GM19043 (cell line): ENCODE data around the gene NUTF2.

Experiments used
- ATAC-seq: cut with Tn5 transposase; IDR thresholded peaks from one replicate; pipeline ENCODE4 v1.9.1; 2021; ENCODE audit warnings: low read depth; ENCODE audit not compliant: unreplicated experiment

NUTF2 gene

DNA sequence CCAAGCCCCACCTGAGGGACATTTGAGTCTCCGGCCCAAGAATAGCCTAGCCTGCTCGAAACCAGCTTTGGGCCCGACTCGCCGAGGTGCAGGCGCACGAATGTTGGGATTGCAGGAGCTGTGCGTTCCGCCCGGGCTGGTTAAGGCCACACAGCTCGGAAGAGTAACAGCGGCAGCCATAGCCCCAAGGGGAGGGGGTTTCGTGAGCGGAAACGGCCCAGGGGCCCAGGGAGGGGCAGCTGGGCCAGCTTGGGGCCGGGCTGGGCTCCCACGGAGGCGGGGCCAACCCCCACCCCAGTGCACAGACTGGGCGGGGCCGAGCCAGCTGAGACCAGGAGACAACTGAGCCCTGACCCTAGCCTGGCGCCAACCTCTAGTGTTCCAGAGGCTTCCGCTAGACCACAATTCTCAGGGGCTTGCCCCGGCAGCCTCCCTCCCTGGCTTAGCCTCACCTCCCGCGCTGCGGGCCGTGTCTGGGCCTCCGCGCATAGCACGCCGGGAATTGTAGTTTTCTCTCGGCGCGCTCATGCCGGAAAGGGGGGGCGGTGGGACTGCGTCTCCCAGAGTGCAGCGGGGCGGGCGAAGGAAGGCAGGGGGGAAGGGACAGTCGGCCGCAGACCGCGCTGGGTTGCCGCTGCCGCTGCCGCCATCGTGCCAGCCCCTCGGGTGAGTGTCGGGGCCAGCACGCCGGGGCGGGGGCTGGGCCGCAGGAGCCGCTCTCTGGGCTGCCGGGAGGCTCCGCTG is at the start of gene NUTF2:
Gene NUTF2, plus strand, starts transcription at position 614 of the 744 bp plus-strand sequence. CDS start 18,198 bp downstream, outside the sequence.
- ATAC-seq, result peak; percentile 54

DNA sequence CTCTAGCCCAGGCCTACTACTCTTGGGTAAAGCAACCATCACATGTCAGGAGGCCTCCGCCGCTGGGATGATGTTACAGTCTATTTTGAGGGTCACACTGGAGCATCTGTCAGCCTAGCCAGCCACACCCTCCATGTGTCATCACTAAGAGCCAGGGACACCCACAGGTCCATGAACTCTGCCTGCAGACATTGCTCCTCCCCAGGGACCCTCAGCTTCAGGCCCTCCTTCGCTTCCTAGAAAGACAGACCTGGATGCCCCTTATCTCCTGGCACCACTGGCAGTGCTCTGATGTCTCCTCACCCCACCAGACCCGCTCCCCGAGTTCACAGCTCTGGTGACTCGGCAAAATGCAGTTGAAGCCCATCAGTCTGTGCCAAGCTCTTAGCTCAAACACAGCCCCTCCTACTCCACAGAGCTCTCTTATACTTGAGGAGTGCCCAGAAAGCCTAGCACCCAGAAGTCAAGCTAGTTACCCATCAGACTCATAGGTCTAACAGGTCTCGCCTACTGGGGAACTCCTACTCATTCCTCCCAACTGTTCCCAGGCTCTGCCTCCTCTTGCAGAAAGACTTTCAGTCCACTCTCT is 46.3 kb upstream of the NUTF2 start:
- no peak for ATAC-seq

DNA sequence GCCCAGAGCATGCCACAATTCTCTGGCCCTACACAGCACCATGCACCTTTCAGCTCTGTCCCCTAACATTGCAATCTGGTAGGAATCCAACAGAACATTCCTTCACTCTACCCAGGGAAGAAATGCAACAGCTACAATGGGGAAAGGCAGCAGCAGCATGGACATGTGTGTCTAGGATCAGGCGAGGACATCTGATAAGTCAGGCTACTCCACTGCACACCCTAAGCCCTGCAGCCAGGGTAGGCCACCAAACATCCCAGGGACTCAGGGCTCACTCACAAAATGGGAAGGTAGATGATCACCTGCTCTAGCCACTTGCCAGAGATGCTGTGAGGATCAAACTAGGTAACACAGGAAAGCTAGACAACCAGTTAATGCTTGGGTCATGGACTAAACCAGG is 45.5 kb upstream of the NUTF2 start:
- no peak for ATAC-seq

DNA sequence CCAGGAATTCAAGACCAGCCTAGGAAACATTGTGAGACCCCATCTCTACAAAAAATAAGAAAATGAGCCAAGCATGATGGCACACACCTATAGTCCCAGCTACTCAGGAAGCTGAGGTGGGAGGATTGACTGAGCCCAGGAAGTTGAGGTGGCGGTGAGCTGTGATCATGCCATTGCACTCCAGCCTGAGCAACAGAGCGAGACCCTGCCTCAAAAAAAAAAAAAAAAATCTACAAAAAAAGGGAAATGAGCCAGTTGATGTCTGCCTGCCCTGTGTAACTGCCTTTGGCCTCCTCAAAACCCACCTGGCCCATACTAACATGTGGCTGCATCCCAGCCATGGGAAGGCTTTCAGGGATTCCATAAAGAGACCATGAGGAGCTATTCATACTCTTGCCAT is 44.9 kb upstream of the NUTF2 start:
- no peak for ATAC-seq

DNA sequence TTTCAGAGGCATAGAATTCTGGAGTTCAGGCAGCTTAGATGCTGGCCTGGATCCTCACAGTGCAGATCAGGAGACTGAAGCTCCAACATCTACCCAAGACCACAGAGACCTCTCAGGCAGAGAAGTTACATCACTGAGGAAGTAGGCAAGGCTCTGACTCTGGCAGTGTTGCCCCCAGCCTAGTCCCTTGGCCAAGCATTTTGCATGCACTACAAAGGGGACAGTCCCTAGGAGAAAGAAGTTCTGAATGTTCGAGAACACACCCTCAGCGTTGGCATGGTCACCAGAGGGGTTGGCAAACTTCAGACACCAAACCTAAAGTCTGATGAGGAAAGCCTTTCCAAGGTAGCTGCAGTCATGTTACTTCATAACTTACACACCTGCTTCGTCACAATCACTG is 42.8 kb upstream of the NUTF2 start:
- ATAC-seq, result no peak

DNA sequence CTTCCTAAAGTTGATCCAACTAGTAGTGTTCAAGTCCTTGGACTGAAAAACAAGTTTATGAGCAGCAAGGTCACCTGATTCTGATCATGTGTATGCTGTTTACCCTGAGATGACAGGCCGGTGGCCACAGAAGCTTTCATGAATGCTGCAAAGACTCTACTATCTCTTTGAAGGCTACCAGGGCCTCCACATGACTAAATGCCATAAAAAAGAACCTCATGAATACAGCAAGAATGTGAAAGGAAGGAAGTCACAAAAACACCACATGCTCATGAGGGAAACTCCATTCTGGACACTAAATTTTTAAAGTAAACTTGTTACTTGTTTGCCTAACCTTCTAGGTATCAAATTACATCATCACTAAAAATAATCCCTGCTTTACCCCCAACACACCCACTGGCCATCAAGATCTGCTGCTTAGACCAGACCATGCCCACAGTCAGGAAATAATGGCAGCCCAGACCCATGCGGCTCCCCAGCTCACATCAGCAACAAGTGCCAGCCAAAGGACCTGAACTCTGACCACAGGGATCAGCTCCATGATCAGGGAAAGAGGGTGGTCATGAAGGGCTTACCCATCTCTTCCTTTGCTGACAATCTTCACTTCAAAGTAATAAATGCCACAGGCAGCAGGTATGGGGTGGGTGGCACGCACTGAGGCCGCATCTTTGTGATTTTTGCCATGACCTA is 41.7 kb upstream of the NUTF2 start:
- ATAC-seq, result no peak

DNA sequence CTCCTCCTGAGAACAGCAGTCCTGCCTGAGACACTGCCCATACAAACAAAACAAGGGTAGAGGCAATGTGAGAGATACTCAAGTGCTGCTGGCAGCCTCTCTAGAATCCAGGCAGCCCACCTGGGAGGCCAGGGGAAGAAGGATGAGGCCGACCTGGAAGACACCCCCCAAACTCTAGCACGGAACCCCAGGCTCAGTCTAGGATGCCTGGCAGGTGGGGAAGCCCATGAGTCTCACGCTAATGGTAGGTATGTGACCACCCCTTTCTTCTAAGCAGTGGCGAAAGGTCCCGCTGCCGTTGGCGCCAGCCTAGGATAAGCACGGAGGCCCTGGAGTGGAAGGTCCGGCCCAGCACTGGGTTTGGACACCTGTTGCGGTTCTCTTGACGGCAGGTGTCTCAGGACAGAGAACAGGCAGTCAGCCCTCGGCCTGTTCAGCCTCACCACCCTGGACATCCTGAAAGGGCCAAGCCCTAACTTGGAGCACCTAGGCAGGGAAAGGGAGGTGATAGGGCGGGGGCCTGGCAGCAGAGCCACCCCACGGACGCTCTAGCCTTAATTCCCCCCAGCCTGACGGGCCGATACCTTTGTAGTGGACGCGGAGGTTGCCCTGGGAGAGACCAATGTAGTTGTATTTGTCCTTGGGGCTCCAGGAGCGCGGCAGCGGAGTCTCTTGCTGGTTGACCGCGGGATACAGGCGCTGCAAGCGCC is 40.9 kb upstream of the NUTF2 start:
- ATAC-seq, result no peak

DNA sequence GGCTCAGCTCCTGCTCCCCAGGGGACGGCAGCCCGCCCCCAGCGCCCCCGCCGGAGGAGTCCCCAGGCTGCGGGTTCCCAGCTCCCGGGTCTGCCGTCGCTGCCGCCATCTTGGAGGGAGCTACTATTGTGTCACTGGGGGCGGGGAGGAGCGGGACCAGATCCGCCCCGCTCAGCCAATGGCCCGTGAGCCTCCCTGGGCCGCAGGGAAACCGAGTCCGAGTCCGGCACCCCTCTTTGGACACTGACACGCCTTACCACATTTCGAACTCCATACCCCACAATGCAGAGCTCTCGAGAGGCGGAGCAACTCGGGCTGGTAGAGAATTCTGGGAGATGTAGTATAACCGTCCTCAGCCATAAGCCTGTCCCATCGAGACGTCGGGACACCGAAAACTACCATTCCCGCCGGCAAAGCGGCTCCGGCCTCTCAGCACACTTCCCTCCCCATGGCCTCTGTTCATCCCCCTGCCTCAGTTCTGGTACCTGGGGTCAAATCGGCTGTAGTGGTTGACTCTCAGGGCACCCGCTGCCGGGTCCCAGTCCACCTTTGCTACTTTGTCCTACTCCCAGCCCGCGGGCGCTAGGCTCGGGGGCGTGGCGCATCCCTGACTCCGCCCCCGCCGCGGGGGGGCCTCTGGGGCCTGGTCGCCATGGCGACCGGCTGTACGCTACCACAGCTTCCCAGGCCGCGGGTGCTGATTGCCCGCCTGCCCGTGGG is 40.1 kb upstream of the NUTF2 start, which contains the start of the genes RANBP10 and TSNAXIP1:
Gene RANBP10, minus strand, starts transcription at position 133 of the 720 bp plus-strand sequence. Its CDS starts 24 bp downstream, at position 109.
Gene TSNAXIP1, plus strand, starts transcription at position 462 of the 720 bp plus-strand sequence. CDS start 261 bp downstream, outside the sequence.
- peak; percentile 94 for ATAC-seq

DNA sequence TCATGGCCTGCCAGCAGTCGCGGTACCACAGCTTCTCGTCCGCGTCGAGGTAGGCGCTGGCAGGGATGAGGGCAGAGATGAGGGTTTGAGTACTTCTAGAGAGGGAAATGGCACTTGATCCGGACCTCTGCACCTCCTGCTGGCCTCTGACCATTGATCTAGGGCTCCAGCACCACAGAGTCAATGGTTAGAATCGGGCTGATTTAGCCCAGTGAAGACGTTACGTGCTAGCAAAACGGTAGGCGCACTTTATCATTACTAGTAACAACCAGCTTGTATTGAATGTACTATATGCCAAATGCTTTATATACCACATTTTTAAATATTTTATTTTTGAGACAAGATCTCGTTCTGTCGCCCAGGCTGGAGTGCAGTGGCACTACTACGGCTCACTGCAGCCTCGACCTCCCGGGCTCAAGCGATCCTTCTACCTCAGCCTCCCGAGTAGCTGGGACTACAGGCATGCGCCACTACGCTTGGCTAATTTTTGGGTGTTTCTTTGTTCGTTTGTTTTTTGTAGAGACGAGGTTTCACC is 39.5 kb upstream of the NUTF2 start:
- ATAC-seq, result peak; percentile 2

DNA sequence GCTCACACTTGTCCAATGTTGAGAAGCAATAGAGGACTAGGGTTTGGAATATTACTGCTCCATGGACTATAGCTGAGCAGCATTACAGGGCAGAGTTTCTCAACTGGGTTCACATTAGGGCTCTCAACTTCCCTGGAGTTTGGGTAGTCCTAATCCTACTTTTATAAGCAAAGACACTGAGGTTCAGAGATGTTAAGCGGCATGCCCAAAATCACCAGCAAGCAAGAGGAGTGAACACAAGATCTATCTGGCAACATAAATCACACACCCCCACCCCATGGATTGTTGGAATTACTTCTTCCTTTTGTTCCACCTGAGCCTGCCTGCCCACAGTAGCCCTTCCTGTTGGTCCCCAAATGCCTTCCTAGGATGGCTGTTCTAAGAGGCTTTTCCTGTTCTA is 34.8 kb upstream of the NUTF2 start:
- no peak for ATAC-seq

DNA sequence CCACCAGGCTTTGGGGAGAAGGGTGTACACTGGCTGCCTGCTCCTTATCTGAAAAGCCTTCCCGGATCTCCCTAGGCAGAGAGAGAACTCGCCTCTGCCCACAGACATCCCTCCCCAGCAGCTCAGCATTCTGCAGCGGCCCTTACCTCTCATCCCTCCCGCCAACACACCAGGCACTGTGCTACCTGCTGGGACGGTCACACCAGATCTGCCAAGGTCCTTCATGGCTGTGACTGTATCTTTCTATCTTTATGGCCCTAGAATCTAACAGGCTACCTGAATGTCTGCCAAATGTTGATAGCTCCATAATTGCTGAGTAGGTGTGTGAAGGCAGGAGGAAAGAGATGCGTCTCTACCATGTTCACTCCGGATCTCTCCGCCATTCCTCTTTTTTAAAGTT is 32.2 kb upstream of the NUTF2 start:
- no peak for ATAC-seq

DNA sequence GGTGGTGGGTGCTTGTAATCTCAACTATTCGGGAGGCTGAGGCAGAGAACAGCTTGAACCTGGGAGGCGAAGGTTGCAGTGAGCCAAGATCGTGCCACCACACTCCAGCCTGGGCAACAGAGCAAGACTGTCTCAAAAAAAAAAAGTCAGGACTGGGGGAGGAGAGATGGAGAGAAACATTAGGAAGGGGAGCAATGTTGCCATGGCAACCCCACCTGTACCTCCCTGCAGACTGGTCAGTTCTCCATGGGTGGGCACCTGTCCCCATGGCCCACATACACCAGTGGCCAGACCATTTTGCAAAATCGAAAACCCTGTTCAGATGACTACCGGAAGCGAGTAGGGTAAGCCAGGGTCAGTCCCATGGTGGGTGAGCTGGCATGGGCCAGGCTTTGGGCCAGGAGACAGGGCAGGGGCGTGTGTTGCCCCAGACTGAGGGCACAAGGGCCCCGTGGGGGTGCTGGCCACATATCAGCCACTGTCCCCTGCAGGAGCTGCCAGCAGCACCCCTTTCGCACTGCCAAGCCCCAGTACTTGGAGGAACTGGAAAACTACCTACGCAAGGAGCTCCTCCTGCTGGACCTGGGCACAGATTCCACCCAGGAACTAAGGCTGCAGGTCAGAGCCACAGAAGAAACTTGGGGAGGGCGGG is 26.0 kb upstream of the NUTF2 start:
- no peak for ATAC-seq

DNA sequence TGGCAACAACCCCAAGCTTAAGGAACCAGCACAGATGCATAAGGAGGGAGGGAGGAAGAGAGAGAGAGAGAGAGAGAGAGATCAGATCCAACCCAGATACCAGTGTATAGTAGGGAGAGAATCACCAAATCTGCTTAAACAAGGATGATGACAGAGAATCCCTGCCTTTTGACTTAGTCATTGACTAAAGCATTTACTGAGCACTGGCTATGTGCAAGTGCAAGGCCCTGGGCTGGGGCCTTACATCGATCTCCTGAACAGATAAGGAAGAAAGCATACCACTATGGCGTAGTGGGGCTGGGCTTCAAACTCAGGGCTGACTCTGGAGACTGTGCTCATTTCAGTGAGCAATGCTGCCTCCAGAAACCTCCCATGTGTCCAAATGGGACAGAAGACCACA is 24.2 kb upstream of the NUTF2 start:
- no peak for ATAC-seq

DNA sequence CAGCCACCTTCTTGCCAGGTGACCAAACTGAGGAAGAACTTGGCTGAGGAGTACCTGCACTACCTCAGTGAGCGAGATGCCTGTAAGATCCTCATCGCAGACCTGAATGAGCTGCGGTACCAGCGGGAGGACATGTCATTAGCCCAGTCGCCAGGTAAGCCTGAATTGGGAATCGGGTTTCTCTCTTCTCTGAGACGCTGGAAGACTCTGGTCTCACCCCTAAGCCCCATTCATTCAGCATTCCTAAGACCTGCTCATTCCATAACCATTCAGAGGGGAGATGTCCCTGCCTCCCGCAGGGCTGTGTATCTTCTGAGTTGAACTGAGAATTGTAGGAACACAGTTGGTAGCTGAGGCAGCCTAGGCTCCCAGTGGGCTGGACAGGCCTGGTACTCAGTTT is 21.6 kb upstream of the NUTF2 start:
- no peak for ATAC-seq

DNA sequence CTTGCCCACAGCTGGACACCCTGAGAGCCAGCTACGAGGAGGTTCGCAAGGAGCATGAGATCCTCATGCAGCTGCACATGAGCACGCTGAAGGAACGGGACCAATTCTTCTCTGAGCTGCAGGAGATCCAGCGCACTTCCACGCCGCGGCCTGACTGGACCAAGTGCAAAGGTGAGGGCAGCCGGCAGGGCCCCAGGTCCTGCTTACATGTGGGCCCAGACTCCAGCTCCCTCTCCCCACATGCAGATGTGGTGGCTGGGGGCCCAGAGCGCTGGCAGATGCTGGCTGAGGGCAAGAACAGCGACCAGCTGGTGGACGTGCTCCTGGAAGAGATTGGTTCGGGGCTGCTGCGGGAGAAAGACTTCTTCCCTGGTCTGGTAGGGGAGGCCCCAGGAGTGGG is 20.8 kb upstream of the NUTF2 start:
- ATAC-seq, result no peak

DNA sequence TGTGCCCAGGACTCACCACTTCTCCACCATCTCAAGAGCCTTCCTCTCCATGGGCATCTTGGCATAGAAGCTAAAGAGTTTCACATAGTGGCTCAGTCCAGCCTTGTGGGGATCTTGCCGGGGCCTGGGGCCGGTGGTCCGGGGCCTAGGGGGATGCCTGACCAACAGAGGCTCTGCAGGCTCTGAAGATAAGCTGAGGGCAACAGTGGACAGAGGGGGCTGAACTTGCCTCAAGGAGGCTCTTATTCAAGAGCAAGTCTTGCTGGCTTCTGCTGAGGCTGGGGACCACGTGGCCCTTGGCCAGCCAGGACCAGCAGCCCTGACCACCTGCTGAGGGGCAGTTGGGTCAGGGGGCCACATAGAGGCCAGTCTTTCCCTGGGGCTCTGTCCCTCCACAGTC is 18.1 kb upstream of the NUTF2 start:
- ATAC-seq, result no peak

DNA sequence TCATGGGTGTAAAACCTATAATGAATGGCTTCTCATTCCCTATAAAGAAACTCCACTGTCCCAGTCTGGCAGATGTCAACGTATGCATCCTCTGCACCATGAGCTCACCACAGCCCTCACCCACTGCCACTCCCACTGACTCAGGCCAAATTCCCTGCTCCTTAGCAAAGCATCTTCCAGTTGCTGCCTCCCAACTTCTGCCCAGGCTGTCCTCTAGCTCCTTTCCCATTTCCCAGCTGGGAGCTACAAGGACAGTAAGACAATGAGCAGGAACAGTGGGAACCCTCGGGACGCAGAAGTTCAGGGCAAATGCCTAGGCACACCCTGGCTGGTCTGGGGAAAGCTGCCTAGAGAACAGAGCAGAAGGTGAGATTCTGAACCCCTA is 13.7 kb upstream of the NUTF2 start:
- no peak for ATAC-seq

DNA sequence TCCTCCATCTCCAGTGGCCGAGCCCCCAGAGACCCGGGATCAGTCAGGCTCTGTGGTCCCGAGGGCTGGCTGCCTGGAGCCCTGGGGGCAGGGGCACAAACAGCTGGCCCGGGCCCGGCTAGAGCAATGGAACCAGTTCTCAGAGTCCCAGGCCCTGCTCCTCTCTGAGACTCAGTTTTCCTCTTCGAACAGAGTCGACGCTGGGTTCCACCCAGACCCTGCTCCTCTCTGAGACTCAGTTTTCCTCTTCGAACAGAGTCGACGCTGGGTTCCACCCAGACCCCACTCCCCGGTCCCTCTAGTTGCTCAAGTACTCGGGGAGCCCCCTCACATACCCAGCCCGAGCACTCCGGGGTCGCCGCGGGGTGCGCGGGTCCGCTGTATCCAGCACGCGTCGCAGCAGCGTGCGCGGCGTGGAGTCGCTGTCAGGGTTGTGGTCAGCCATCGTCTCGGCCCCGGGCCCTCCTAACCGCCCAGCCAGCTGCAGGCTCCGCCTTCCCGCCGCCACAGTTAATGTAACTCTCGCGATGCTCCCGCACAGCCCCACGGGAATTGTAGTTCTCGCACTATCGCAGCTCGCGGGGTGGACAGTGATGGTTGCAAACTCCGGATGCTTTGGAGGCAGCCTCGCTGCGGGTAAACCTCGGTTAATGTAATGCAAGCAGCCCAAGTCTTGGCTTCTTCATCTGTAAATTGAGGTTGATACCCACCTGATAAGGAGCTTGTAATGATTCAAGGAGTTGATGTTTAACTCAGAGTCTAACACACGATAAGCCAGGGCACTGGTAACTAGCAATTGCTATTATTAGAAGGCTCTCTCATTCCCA is 13.1 kb upstream of the NUTF2 start:
- ATAC-seq, result peak; percentile 99

DNA sequence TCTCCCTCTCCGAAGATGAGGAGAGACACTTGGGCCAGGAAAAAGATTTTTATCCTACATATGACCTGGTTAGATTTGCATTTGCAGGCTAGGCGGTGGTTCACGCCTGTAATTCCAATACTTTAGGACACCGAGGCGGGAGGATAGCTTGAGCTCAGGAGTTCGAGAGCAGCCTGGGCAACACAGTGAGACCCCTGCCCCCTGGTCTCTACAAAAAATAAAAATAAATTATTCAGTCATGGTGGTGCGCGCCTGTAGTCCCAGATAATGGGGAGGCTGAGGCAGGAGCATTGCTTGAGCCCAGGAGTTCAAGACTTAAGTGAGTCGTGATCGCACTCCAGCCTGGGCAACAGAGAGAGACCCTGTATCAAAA is 12.5 kb upstream of the NUTF2 start:
- no peak for ATAC-seq
